ENCODE results near the gene GREB1. TPM values are rescaled to one million over a fixed set of nuclear protein-coding genes. Genes with fewer than 3 reads are reported as not detected.
A peak's percentile ranks its signal among the peaks of the same experiment; 100 is the strongest.

The GREB1 gene
- total and polyA plus RNA-seq, 2 of the 13 experiments (the other 11 are each of a cell fraction or from before 2014, with no cell fraction given), result 31.3 to 61.2 TPM

- peak overlapping the region; percentile 28 for H3K27ac ChIP-seq (ENCODE audit: extremely low read length, insufficient read depth, low read length)
- no peak overlapping the region for H3K4me2 ChIP-seq (ENCODE audit: low read depth, low read length)
- peak overlapping the region; percentile 17; the same call in 1 of the 2 replicates for H3K9ac ChIP-seq (ENCODE audit: insufficient read depth, low read depth, low read length)
- CTCF ChIA-PET (ENCODE audit: low intra/inter-chr PET ratio, low total read pairs), result no interaction called here
- POLR2A ChIA-PET, result interaction anchor here (1.1 to 2.1 kb wide), 3 partner anchors 10 to 18 kb away, joined by 3 to 10 read pairs (median 6); partner anchors contain the start of gene GREB1
- DNase-seq (ENCODE audit: low spot score) (no peak), FAIRE-seq (peak; percentile 4), ATAC-seq (peak; percentile 45)
- no peaks in the 10 kb centered on the region for H3K9me3 ChIP-seq (ENCODE audit: low read length)
- H3K4me1 ChIP-seq (ENCODE audit: insufficient read depth, low read length), result peaks cover 85% of the 10 kb centered on the region
- no peaks in the 10 kb centered on the region for H4K20me1 ChIP-seq (ENCODE audit: insufficient read depth, low read length)
- H2AFZ ChIP-seq (ENCODE audit: low read length), result no peak overlapping the region
- intact Hi-C loops (cut with micrococcal nuclease; ENCODE audit: unreplicated experiment) (no loop called here), in situ Hi-C loops (cut with HindIII; ENCODE audit: extremely low pct_ligation_motif_present, low pct_unique_long_range_greater_than_20kb) (no loop called here)
- peaks cover 95% of the 10 kb centered on the region for H3K79me2 ChIP-seq (ENCODE audit: insufficient read depth, low read length)
- H3K4me3 ChIP-seq (replicated peaks in 1 of 3; ENCODE audit: insufficient read depth in 1 of 3, low read depth in 2 of 3, low read length in 3 of 3), result no peak overlapping the region
- TF ChIP-seq SRY (CRISPR knock-in tag; IDR thresholded peaks at IDR 0.05), result no peak
- TF ChIP-seq NFIB (CRISPR knock-in tag; IDR thresholded peaks at IDR 0.05; ENCODE audit: borderline replicate concordance), result no peak
- TF ChIP-seq MAFK (conservative IDR thresholded peaks at IDR 0.05 in 1 of 2, IDR thresholded peaks at IDR 0.05 in 1 of 2; ENCODE audit: low read length in 2 of 2), result no peak
- TF ChIP-seq ZNF687 (CRISPR knock-in tag; IDR thresholded peaks at IDR 0.05), result peak; percentile 60
- TF ChIP-seq ZNF772 (CRISPR knock-in tag; IDR thresholded peaks at IDR 0.05), result 0 out of 2 replicates have a peak, but pooled peaks have one; percentile 34
- TF ChIP-seq ZBTB1 (CRISPR knock-in tag; IDR thresholded peaks at IDR 0.05; ENCODE audit: borderline replicate concordance), result no peak
- TF ChIP-seq KAT7 (CRISPR knock-in tag; IDR thresholded peaks at IDR 0.05; ENCODE audit: borderline replicate concordance), result no peak
- 0 out of 2 replicates have a peak, but pooled peaks have one; percentile 27 for TF ChIP-seq ZNF724P (CRISPR knock-in tag; IDR thresholded peaks at IDR 0.05; ENCODE audit: borderline replicate concordance)
- TF ChIP-seq ZNF263 (CRISPR knock-in tag; IDR thresholded peaks at IDR 0.05), result peak; percentile 24; the same call in 1 of the 2 replicates
- TF ChIP-seq GTF3A (CRISPR knock-in tag; conservative IDR thresholded peaks at IDR 0.05), result no peak
- no peak for TF ChIP-seq TEAD2 (CRISPR knock-in tag; IDR thresholded peaks at IDR 0.05)
- 77% methylated on average over 6 of the region's 6 CpGs for WGBS (ENCODE audit: low lambda C conversion rate)
- H3K36me3 ChIP-seq (replicated peaks in 1 of 2; ENCODE audit: control insufficient read depth in 1 of 2, insufficient read depth in 2 of 2, low read length in 2 of 2), result peaks cover 5 to 8% of the 10 kb centered on the region in 2 experiments; a peak in 4 of 5 replicates
- H3K27me3 ChIP-seq (ENCODE audit: control insufficient read depth in 1 of 2, insufficient read depth in 2 of 2, low read length in 2 of 2), result no peaks in the 10 kb centered on the region
- no TSS peak for BruUV-seq (replicated peaks)
These were observed 18.3 kb upstream of the GREB1 start for GRCh38 chr2:11515490-11515981.

Data from HepG2 (cell line).